Measurements from ENCODE around the gene ADAMTS8. TPM values are rescaled to one million over a fixed set of nuclear protein-coding genes. Genes with fewer than 3 reads are reported as not detected.

ADAMTS8 gene
- total RNA-seq, 1 donor from 2014 or later = not detected

GRCh38 chr11:130426223-130426836 lies 2.1 kb downstream of the ADAMTS8 start:
- H3K4me3 Mint-ChIP-seq = no peak overlapping the region
- H3K36me3 Mint-ChIP-seq (ENCODE audit: low read depth) = no peaks in the 10 kb centered on the region
- H3K27ac Mint-ChIP-seq = no peak overlapping the region
- no peaks in the 10 kb centered on the region for H3K9me3 Mint-ChIP-seq
- H3K27me3 Mint-ChIP-seq = peaks cover 62% of the 10 kb centered on the region
- peaks cover 5% of the 10 kb centered on the region for H3K4me1 Mint-ChIP-seq
- no peak for DNase-seq
- intact Hi-C loops (cut with micrococcal nuclease) = no loop called here

DNA sequence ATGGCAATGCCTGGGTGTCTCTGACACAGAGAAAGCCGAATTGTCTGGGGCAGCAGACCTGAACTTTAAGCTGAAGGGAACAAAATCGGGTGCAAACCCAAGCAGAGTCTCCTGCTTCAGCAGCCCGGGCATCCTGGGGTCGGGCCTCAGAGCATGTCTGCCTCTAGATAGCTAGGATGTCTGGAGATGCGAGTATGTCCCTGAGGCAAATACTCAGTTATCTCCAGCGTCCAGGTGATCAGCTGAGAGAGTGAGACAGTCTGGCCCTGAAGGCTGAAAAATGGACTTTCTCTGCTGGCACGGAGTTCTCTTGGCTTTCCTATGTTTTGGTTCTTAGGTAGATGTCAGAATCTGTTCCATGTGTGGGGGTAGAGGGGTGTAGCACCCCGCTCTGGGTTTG lies 3.3 kb downstream of the ADAMTS8 start:
- Mint-ChIP-seq H3K27ac (no peak overlapping the region), H3K4me3 (no peak overlapping the region), H3K36me3 (ENCODE audit: low read depth) (no peaks in the 10 kb centered on the region), H3K9me3 (no peaks in the 10 kb centered on the region), H3K27me3 (peaks cover 54% of the 10 kb centered on the region), H3K4me1 (peaks cover 5% of the 10 kb centered on the region)
- DNase-seq = no peak
- intact Hi-C loops (cut with micrococcal nuclease) = no loop called here

- Mint-ChIP-seq H3K27me3 (peaks cover 49% of the 10 kb centered on the region), H3K36me3 (ENCODE audit: low read depth) (no peaks in the 10 kb centered on the region), H3K4me3 (no peak overlapping the region), H3K4me1 (peaks cover 5% of the 10 kb centered on the region), H3K9me3 (no peaks in the 10 kb centered on the region), H3K27ac (no peak overlapping the region)
- no peak for DNase-seq
- intact Hi-C loops (cut with micrococcal nuclease) = no loop called here
Measured at GRCh38 chr11:130424613-130425140, 3.7 kb downstream of the ADAMTS8 start.

DNA sequence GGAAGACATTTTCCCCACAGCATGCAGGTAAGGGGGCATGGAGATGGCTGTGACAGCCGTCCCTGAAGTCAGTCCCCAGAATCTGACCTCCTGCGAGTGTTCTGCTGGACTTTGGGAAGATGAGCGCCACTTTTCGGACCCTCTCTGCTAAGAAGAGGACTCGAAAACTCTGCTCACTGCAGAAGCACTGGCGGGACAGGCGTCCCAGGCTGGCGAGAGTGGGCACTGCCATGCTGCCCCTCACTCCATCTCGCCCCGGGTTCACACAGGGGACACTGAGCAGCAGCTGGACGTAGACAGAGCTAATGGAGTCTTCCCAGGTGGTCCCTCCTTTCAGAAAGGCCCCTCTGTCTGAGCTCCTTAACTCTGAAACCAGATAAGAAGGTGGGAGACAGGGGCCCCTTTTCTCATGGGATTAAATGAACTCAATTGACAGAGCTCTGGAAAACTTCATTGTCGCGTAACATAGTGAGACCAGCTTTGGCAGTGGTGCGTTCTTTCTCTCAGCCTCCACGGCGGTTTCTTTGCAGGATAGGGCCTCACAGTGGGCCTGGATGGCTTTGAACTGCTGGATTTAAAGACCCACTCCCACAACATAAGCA lies 4.8 kb downstream of the ADAMTS8 start:
- H3K4me1 Mint-ChIP-seq = peaks cover 2% of the 10 kb centered on the region
- no peak overlapping the region for H3K27ac Mint-ChIP-seq
- no peaks in the 10 kb centered on the region for H3K9me3 Mint-ChIP-seq
- H3K27me3 Mint-ChIP-seq = peaks cover 39% of the 10 kb centered on the region
- H3K4me3 Mint-ChIP-seq = no peak overlapping the region
- no peaks in the 10 kb centered on the region for H3K36me3 Mint-ChIP-seq (ENCODE audit: low read depth)
- no peak for DNase-seq
- intact Hi-C loops (cut with micrococcal nuclease) = no loop called here

DNA sequence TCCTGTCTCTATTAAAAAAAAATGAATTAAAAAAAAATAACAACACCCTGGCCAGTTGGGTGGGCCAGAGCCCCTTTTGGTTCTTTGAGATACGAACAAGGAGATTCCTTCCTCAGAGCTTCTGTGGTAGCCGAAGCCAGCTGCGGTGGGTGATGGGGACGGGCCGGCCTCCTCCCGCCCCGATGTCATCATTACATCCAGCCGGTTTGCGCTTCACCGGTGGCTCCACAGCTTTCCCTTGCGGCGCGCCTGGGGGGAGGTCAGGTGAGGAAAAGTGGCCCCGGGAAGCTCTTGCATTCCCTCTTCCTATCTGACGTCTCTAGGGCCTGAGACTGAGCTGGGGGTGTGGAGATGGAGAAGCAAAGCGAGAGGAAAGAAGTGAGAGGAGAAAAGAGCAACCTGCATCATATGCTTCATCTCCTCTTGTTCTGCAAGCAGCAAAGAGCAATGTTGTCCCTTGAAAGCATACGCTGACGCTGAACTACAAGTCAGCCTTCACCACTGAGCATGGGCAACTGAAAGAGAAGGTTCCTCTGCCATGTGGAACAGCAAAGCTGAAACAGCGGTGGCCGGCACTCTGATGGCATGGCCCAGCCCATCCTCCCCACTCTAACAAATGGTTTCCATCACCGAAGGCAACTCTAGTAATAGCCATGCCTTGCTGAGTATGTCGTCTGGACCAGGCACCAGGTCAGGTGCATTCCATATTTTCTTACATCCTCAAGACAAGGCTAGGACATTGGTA lies 6.0 kb downstream of the ADAMTS8 start:
- intact Hi-C loops (cut with micrococcal nuclease) = no loop called here
- peaks cover 36% of the 10 kb centered on the region for H3K27me3 Mint-ChIP-seq
- no peak overlapping the region for H3K4me3 Mint-ChIP-seq
- H3K36me3 Mint-ChIP-seq (ENCODE audit: low read depth) = no peaks in the 10 kb centered on the region
- H3K27ac Mint-ChIP-seq = no peak overlapping the region
- H3K9me3 Mint-ChIP-seq = no peaks in the 10 kb centered on the region
- no peak for DNase-seq
- H3K4me1 Mint-ChIP-seq = no peaks in the 10 kb centered on the region

- intact Hi-C loops (cut with micrococcal nuclease) = no loop called here
- DNase-seq = no peak
- Mint-ChIP-seq H3K9me3 (no peaks in the 10 kb centered on the region), H3K27me3 (peaks cover 29% of the 10 kb centered on the region), H3K4me1 (no peaks in the 10 kb centered on the region), H3K27ac (no peak overlapping the region), H3K36me3 (ENCODE audit: low read depth) (no peaks in the 10 kb centered on the region), H3K4me3 (no peak overlapping the region)
Measured at GRCh38 chr11:130421697-130422096, 6.7 kb downstream of the ADAMTS8 start.

DNA sequence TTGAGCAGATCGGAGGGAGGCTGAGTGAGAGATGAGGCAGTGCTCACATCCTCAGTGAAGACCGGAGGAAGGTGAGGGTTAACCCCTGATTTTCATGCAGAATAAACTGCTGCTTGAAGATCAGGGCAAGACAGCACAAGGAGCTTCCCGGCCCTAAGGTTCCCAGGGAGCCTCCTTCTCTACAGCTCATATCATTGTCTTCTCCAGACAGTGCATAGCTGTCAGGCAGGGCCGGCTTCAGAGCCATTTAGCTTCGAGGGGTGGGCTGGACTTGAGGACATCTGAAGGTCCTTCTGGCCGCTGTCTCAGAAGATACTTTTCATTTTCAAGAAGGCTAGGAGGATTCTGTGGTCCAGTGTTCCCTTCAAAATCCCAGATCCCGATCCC lies 7.2 kb downstream of the ADAMTS8 start:
- Mint-ChIP-seq H3K9me3 (no peaks in the 10 kb centered on the region), H3K27me3 (peaks cover 24% of the 10 kb centered on the region), H3K4me1 (no peaks in the 10 kb centered on the region), H3K4me3 (no peak overlapping the region), H3K36me3 (ENCODE audit: low read depth) (no peaks in the 10 kb centered on the region), H3K27ac (no peak overlapping the region)
- no peak for DNase-seq
- intact Hi-C loops (cut with micrococcal nuclease) = no loop called here

GRCh38 chr11:130420478-130421198 lies 7.8 kb downstream of the ADAMTS8 start:
- Mint-ChIP-seq H3K36me3 (ENCODE audit: low read depth) (no peaks in the 10 kb centered on the region), H3K9me3 (no peaks in the 10 kb centered on the region), H3K27me3 (peaks cover 19% of the 10 kb centered on the region), H3K4me1 (no peaks in the 10 kb centered on the region), H3K27ac (no peak overlapping the region), H3K4me3 (no peak overlapping the region)
- intact Hi-C loops (cut with micrococcal nuclease) = no loop called here
- no peak for DNase-seq

DNA sequence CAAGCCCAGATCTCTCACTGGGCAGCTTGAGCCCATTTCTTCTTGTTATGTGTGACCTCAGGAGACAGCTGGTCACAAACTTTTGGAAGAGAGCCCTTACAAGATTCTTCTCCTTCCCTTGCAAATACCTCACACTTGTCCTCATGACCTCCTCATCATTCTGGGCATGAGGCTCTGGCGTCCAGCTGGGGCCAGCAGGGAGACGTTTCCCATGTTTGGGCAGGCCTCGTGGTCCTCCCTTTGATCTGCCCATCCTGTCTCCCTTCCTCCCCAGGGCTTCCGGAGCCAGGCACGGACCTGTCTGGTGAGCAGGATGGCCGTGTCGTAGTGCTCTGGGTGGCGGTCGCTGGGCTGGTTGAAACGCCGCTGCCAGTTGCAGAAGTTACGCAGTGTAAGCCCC lies 9.7 kb downstream of the ADAMTS8 start:
- H3K36me3 Mint-ChIP-seq (ENCODE audit: low read depth) = no peaks in the 10 kb centered on the region
- no peaks in the 10 kb centered on the region for H3K9me3 Mint-ChIP-seq
- no peak overlapping the region for H3K4me3 Mint-ChIP-seq
- H3K27ac Mint-ChIP-seq = no peak overlapping the region
- peaks cover 8% of the 10 kb centered on the region for H3K27me3 Mint-ChIP-seq
- DNase-seq = no peak
- intact Hi-C loops (cut with micrococcal nuclease) = no loop called here
- H3K4me1 Mint-ChIP-seq = no peaks in the 10 kb centered on the region

DNA sequence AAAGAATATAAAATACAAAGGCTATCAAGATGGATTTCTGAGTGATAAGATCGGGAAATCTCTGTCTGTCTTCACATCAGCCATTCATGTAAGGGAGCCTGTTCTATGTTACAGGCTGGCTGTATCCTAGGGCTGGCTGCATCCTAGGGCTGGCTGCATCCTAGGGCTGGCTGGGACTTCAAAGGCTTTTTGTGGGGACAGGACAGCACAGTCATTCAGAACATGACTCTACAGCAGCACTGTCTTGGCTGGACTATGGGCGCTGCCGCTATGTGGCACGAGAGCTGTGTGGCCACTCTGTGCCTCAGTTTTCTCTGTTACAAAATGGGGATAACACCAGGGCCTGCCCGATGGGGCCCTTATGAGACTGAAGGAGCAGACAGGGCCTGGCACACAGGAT lies 10.2 kb downstream of the ADAMTS8 start:
- Mint-ChIP-seq H3K4me1 (no peaks in the 10 kb centered on the region), H3K36me3 (ENCODE audit: low read depth) (no peaks in the 10 kb centered on the region), H3K9me3 (no peaks in the 10 kb centered on the region), H3K27ac (no peak overlapping the region), H3K4me3 (no peak overlapping the region), H3K27me3 (peaks cover 11% of the 10 kb centered on the region)
- intact Hi-C loops (cut with micrococcal nuclease) = no loop called here
- no peak for DNase-seq

DNA sequence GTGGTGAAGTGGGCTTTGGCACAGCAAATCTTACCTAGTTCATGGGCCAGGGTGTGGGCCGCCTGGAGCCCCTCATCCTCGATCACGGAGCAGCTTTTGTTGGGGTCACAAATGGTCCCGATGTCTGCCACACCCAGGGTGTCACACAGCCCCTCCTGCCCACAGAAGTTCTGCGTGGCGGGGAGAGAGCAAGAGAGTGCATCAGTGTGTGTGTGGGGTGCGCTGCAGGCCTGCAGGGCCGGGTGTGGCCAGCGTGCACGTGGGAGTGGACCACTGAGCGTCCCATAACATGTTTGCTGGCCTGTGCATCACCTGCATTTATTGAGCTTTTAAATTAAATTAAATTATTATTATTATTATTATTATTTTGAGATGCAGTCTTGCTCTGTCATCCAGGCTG lies 11.5 kb downstream of the ADAMTS8 start:
- intact Hi-C loops (cut with micrococcal nuclease) = no loop called here
- no peak overlapping the region for H3K27ac Mint-ChIP-seq
- DNase-seq = no peak
- H3K4me1 Mint-ChIP-seq = no peaks in the 10 kb centered on the region
- no peaks in the 10 kb centered on the region for H3K9me3 Mint-ChIP-seq
- no peaks in the 10 kb centered on the region for H3K36me3 Mint-ChIP-seq (ENCODE audit: low read depth)
- no peak overlapping the region for H3K4me3 Mint-ChIP-seq
- peaks cover 8% of the 10 kb centered on the region for H3K27me3 Mint-ChIP-seq

GRCh38 chr11:130416530-130416882 lies 11.9 kb downstream of the ADAMTS8 start:
- intact Hi-C loops (cut with micrococcal nuclease) = no loop called here
- H3K4me3 Mint-ChIP-seq = no peak overlapping the region
- no peaks in the 10 kb centered on the region for H3K9me3 Mint-ChIP-seq
- no peak for DNase-seq
- H3K36me3 Mint-ChIP-seq (ENCODE audit: low read depth) = no peaks in the 10 kb centered on the region
- H3K27ac Mint-ChIP-seq = no peak overlapping the region
- no peaks in the 10 kb centered on the region for H3K4me1 Mint-ChIP-seq
- H3K27me3 Mint-ChIP-seq = peaks cover 7% of the 10 kb centered on the region

- intact Hi-C loops (cut with micrococcal nuclease) = no loop called here
- Mint-ChIP-seq H3K4me1 (no peaks in the 10 kb centered on the region), H3K9me3 (no peaks in the 10 kb centered on the region), H3K27me3 (peaks cover 5% of the 10 kb centered on the region), H3K27ac (no peak overlapping the region), H3K36me3 (ENCODE audit: low read depth) (no peaks in the 10 kb centered on the region), H3K4me3 (no peak overlapping the region)
- DNase-seq = no peak
Measured at GRCh38 chr11:130415731-130416529, 12.5 kb downstream of the ADAMTS8 start.
